ENCODE data around the gene DTD1. TPM values are rescaled to one million over a fixed set of nuclear protein-coding genes. Genes with fewer than 3 reads are reported as not detected.

DTD1 gene
- total RNA-seq, 1 experiment from 2014 or later = 109 TPM

DNA sequence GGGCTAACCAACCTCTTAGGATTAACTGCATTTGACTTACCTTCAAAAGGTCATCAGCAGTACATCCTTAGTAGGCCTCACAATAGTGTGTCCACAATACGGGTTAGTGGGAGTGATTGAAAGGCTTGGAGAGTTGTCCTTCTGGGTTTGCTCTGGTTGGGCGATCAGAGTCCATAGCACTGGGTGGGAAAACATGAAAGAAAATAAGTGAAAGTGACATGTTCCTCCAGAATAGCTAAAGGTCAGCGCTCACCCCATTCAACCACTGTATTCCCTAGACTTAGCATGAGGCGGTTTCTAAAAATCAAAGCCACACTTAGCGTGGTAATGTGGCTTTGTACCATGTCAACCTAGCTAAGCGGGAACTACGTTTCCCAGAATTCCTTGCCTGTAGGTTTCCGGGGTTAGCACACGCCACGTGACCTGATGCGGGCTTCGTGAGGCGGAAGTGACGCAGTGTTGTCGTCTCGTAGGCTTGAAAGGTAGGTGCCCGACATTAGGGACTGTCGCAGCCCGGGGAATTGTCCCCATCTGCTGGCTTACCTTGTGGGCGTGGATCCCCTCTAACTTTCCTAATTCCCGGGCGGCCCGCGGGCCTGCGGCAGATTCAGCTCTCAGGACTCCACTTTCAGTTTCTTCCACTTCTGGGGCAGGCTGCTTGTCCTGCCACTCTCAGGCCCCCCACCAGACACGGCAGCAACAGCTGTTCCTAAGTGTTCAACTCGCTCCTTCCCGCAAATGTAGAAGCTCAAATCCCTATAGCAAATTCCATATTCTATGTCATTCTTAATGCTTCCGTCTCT, 206.0 kb downstream of the DTD1 start:
- Mint-ChIP-seq H3K4me3 (ENCODE audit: unreplicated experiment) (peak overlapping the region; percentile 90), H3K27ac (ENCODE audit: unreplicated experiment) (peak overlapping the region; percentile 89), H3K36me3 (ENCODE audit: insufficient read depth, unreplicated experiment) (no peaks in the 10 kb centered on the region), H3K9me3 (ENCODE audit: unreplicated experiment) (no peaks in the 10 kb centered on the region), H3K4me1 (ENCODE audit: low read depth, unreplicated experiment) (peaks cover under 1% of the 10 kb centered on the region), H3K27me3 (ENCODE audit: insufficient read depth, unreplicated experiment) (peaks cover 6% of the 10 kb centered on the region)
- Histone ChIP-seq H3K4me1 (no peaks in the 10 kb centered on the region), H3K36me3 (ENCODE audit: control insufficient read depth, insufficient read depth, low read length) (no peaks in the 10 kb centered on the region), H3K27me3 (replicated peaks; ENCODE audit: control insufficient read depth, insufficient read depth, low read length) (no peaks in the 10 kb centered on the region), H3K9me3 (no peaks in the 10 kb centered on the region; the same call in 1 of the 2 replicates), H3K4me3 (ENCODE audit: low read depth, low read length) (peak overlapping the region; percentile 52)
- TF ChIP-seq, protein P1, sequence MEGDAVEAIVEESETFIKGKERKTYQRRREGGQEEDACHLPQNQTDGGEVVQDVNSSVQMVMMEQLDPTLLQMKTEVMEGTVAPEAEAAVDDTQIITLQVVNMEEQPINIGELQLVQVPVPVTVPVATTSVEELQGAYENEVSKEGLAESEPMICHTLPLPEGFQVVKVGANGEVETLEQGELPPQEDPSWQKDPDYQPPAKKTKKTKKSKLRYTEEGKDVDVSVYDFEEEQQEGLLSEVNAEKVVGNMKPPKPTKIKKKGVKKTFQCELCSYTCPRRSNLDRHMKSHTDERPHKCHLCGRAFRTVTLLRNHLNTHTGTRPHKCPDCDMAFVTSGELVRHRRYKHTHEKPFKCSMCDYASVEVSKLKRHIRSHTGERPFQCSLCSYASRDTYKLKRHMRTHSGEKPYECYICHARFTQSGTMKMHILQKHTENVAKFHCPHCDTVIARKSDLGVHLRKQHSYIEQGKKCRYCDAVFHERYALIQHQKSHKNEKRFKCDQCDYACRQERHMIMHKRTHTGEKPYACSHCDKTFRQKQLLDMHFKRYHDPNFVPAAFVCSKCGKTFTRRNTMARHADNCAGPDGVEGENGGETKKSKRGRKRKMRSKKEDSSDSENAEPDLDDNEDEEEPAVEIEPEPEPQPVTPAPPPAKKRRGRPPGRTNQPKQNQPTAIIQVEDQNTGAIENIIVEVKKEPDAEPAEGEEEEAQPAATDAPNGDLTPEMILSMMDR (IDR thresholded peaks at IDR 0.05; ENCODE audit: insufficient read depth in 1 of 2, low read depth in 1 of 2, low read length in 1 of 2, severe bottlenecking in 1 of 2, unreplicated experiment in 1 of 2) = peak in 1 of 2 experiments; percentile 56
- POLR2A ChIA-PET = interaction anchor here (0.6 kb wide), 1 partner anchor 127 kb away, joined by 3 read pairs; no protein-coding TSS in a partner anchor
- no TSS peak for BruUV-seq (replicated peaks)
- DNase-seq = peak; percentile 87 to 92
- CTCF ChIA-PET = interaction anchor here (0.7 to 1.4 kb wide), 4 partner anchors 94 to 162 kb away, joined by 3 to 12 read pairs (median 4); no protein-coding TSS in a partner anchor
- intact Hi-C loops (cut with micrococcal nuclease; ENCODE audit: unreplicated experiment) = loop anchor here (1.0 kb wide), 2 partner anchors 162 to 381 kb away; no protein-coding TSS in a partner anchor

DNA sequence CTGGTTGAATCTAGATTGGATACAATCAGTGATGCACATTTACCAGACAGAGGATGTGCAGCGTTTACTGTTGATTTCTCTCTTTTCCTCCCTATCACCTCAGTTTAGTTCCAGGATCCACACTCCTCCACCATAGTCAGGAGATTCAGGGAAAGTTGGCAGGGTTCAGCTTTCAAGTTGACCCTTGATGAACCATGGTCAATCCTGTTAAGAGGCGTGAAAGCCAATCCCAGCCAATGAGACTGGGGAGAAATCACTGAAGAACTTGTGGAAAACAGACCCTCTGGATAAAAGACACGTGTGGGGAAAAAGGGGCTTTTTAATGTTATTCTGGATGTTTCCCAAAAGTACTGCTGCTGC, 206.6 kb downstream of the DTD1 start:
- H3K4me1 Mint-ChIP-seq (ENCODE audit: low read depth, unreplicated experiment) = peaks cover 6% of the 10 kb centered on the region
- ChIA-PET CTCF (interaction anchor here (0.7 to 1.4 kb wide), 2 partner anchors 95 to 162 kb away, joined by 3 to 12 read pairs; no protein-coding TSS in a partner anchor), POLR2A (no interaction called here)
- H3K9me3 ChIP-seq = no peaks in the 10 kb centered on the region; the same call in 1 of the 2 replicates
- H3K36me3 ChIP-seq (ENCODE audit: control insufficient read depth, insufficient read depth, low read length) = no peaks in the 10 kb centered on the region
- H3K27me3 Mint-ChIP-seq (ENCODE audit: insufficient read depth, unreplicated experiment) = peaks cover 6% of the 10 kb centered on the region
- intact Hi-C loops (cut with micrococcal nuclease; ENCODE audit: unreplicated experiment) = loop anchor here (1.0 kb wide), 2 partner anchors 162 to 381 kb away; no protein-coding TSS in a partner anchor
- TF ChIP-seq, protein P1 (IDR thresholded peaks at IDR 0.05; ENCODE audit: insufficient read depth in 1 of 2, low read depth in 1 of 2, low read length in 1 of 2, severe bottlenecking in 1 of 2, unreplicated experiment in 1 of 2) = no peak
- H3K27me3 ChIP-seq (replicated peaks; ENCODE audit: control insufficient read depth, insufficient read depth, low read length) = no peaks in the 10 kb centered on the region
- H3K4me1 ChIP-seq = no peaks in the 10 kb centered on the region
- no peak for DNase-seq
- H3K4me3 ChIP-seq (ENCODE audit: low read depth, low read length) = peak overlapping the region; percentile 52
- no peaks in the 10 kb centered on the region for H3K9me3 Mint-ChIP-seq (ENCODE audit: unreplicated experiment)
- peak overlapping the region; percentile 90 for H3K4me3 Mint-ChIP-seq (ENCODE audit: unreplicated experiment)
- BruUV-seq (replicated peaks) = TSS peak; percentile 82
- H3K36me3 Mint-ChIP-seq (ENCODE audit: insufficient read depth, unreplicated experiment) = no peaks in the 10 kb centered on the region
- peak overlapping the region; percentile 89 for H3K27ac Mint-ChIP-seq (ENCODE audit: unreplicated experiment)

DNA sequence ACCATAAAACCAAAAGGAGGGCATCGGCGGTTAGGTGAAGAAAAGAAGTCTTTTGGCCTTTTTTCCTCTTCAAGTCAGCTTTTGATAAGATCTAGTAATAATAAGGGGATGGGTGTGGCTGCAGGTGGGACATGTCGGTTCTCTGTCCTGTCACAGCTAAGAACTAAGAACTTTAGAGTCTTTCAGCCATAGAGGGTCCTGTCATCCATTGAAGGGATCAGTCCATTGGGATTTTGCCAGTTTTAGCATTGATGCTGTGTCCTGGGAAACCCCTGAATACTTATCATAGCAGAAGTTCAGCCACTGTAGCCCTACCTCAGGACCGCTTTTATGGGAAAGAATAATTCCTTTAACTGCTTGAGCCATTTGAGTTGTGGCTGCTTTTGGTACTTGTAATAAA, 207.5 kb downstream of the DTD1 start:
- TF ChIP-seq, protein P1 (IDR thresholded peaks at IDR 0.05; ENCODE audit: insufficient read depth in 1 of 2, low read depth in 1 of 2, low read length in 1 of 2, severe bottlenecking in 1 of 2, unreplicated experiment in 1 of 2) = no peak
- ChIA-PET CTCF (no interaction called here), POLR2A (no interaction called here)
- H3K4me1 ChIP-seq = no peaks in the 10 kb centered on the region
- H3K4me3 Mint-ChIP-seq (ENCODE audit: unreplicated experiment) = no peak overlapping the region
- H3K4me3 ChIP-seq (ENCODE audit: low read depth, low read length) = no peak overlapping the region
- no peak overlapping the region for H3K27ac Mint-ChIP-seq (ENCODE audit: unreplicated experiment)
- peaks cover 7% of the 10 kb centered on the region for H3K4me1 Mint-ChIP-seq (ENCODE audit: low read depth, unreplicated experiment)
- H3K36me3 Mint-ChIP-seq (ENCODE audit: insufficient read depth, unreplicated experiment) = no peaks in the 10 kb centered on the region
- DNase-seq = no peak
- no peaks in the 10 kb centered on the region for H3K36me3 ChIP-seq (ENCODE audit: control insufficient read depth, insufficient read depth, low read length)
- H3K9me3 ChIP-seq = no peaks in the 10 kb centered on the region; the same call in 1 of the 2 replicates
- intact Hi-C loops (cut with micrococcal nuclease; ENCODE audit: unreplicated experiment) = no loop called here
- no TSS peak for BruUV-seq (replicated peaks)
- no peaks in the 10 kb centered on the region for H3K27me3 ChIP-seq (replicated peaks; ENCODE audit: control insufficient read depth, insufficient read depth, low read length)
- no peaks in the 10 kb centered on the region for H3K9me3 Mint-ChIP-seq (ENCODE audit: unreplicated experiment)
- peaks cover 5% of the 10 kb centered on the region for H3K27me3 Mint-ChIP-seq (ENCODE audit: insufficient read depth, unreplicated experiment)

Data from Caco-2 (cell line).